ENCODE data around the gene FAM3D.
"Not testable (repeated sequence)": the region's sequence is repeated elsewhere in the genome, so short reads cannot be mapped to it uniquely, and the experiment has no call there.

Gene FAM3D

DNA sequence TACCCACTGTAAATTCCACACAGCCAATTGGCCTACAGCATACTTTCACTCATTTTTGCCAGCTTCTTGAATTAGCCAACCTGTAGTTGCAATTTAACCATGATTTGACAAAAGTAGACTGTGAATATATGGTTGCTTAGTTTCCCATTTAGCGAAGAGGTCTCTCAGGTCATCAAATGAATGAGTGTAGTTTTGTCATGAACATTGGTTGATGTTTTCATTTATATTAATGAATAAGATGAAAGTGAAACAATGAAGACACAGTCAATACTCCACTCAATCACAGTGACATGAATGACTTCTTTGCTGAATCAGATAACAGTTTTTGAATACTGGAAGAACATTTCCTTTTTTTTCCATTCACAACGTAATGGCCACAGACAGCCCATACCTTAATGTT lies 15.3 kb upstream of the FAM3D start:
- no peak for DNase-seq

DNA sequence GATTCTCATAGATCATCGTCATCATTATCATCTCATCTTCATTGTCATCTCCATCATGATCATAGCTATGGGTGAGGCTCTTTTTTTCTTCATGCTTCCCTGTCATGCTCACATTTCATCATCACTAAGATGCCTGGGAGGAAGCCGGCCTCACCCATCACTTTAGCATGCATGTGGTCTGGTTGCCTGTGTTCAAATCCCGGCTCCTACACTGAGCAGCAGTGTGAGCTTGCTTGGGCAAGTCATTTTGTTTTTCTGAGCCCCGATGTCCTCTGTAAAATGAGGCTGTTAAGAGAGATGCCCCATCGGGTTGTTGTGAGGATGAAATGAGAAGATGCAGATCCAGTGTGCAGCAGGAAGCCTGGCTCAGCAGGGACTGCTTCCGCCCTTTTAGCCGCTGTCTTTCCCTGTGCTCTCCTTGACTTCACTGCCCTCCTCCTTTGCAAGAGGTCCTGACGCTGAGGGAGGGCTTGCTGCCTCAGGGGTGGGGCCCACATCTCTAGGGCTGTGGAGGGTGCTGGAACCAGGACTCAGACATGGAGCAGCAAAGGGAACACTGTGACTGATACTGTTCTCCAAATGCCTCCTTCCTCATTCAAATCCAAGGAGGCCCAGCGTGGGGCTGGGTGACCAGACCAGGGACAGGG lies 14.4 kb upstream of the FAM3D start:
- no peak for DNase-seq

DNA sequence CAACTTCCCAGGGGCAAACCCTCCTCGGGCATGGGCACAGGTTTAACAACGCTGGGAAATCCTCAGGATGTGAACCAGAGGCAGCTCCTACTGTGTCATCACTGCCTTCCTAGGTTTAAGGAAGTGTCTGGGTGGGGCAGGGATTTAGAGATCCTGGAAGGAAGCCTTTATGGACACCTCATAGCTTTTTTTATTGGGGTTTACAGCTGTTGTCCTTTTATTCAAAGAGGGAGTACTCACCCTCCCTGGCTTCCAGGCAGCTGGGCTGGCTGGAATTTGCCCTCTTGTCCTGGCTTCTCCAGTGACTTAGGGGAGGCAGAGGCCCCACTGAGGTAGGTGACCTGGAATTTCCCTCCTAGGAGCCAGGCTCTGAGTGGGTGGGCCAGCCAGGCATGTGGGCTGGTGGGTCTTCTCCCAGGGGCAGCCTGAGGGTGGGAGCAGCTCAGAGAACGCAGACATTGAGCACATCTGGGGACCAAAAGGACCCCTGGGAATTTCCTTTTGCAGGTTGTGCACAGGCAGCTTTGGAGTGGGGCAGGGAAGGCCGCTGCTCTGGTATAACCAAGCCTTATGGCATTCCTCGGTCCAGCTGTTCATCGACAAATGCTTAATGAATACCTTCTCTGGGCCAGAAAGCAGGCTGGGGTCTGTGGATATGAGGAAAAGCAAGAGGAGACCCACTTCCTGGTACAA lies 13.5 kb upstream of the FAM3D start:
- no peak for DNase-seq

DNA sequence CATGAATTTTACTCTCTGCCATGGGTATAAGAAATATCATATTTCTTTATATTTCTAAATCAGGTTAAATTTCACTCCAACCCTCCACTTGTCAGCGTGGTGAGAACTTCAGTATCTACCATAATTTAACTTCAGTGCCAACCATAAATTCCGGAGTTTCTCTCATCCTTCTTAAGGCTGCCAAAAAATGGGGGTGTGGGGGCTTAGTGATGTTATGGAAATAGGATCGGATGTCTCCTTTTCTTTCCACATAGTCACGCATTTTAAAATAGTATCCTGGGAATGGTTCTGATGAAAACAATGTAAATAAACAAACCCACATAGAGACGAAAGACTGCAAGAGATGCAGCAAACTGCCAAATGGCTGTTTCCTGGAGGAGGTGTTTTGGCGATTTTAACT lies 12.9 kb upstream of the FAM3D start:
- DNase-seq, result no peak

DNA sequence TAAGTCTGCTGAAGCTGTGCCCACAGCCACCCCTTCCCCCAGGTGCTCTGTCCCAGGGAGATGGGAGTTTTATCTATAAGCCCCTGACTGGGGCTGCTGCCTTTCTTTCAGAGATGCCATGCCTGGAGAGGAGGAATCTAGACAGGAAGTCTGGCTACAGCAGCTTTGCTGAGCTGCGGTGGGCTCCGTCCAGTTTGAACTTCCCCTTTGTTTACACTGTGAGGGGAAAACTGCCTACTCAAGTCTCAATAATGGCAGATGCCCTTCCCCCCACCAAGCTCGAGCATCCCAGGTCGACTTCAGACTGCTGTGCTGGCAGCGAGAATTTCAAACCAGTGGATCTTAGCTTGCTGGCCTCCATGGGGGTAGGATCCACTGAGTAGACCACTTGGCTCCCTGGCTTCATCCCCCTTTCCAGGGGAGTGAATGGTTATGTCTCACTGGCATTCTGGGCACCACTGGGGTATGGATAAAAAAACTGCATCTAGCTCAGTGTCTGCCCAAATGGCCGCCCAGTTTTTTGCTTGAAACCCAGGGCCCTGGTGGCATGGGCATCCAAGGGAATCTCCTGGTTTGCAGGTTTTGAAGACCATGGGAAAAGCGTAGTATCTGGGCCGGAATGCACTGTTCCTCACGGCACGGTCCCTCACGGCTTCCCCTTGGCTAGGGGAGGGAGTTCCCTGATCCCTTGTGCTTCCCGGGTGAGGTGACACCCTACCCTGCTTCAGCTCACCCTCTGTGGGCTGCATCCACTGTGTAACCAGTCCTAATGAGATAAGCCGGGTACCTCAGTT lies 11.8 kb upstream of the FAM3D start:
- not testable (repeated sequence) for DNase-seq

DNA sequence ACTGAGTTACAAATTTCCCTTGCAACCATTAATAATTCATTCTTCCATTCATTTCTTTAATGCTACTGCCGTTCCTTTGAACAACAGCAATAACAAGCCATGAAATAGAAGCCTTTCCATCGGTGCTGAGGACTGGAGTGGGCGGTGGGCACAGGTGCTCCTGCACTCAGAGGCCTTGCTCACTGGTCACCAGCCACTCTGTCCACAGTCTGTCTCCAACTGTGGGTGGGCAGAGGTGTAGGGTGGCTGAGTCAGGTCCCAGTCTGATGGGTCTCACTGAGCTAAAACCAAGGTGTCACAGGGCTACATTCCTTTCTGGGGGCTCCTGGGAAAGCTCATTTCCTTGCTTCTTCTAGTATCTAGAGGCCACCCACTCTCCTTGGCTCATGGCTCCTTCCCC lies 6.3 kb upstream of the FAM3D start:
- no peak for DNase-seq

DNA sequence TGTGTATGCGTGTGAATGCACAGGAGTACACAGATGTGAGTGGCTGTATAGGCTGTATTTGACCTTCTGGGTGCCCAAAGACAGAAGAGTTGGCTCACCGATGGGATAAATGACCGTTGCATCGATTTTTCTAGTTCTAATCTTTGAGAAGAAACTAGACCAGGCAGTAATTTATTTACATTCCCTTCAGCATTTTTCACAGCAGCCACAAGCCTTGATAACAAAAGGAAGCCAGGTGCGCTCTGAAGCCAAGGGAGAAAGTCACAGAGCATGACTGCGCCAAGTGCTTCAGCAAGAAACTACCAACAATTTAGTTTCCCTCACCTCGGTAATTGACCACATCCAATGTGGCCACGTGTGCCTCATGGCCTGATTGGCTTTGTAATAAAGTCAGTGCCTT lies 5.9 kb upstream of the FAM3D start:
- DNase-seq, result peak; percentile 36

DNA sequence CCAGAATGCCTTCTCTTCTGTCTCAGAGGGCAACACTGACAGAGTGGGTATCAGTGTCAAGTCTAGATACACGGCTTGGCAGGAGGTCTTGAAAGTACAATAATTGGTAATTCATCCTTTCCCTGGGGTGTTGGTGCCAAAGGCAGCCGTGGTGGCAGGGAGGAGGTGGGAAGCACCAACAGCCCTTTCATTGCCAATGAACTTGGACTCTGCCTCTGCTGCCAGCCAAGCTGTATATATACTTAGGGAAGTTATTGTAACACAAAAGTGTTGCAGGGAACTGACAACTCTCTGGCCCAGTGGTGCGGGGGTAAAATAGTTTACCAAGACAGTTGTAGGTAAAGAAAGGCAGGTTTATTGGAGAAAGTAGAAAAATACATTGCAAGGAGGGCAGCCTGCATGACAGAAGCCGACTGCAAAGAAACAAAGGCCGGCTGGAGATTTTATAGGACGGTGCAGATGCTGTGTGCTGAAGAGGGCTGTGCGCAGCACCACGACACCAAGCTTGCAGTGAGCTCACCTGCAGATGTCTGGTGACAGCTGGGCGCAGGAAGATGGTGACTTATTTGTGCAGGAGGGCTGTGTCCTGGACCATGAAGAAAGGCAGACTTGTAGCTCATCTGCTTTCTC lies 4.0 kb upstream of the FAM3D start:
- no peak for DNase-seq

DNA sequence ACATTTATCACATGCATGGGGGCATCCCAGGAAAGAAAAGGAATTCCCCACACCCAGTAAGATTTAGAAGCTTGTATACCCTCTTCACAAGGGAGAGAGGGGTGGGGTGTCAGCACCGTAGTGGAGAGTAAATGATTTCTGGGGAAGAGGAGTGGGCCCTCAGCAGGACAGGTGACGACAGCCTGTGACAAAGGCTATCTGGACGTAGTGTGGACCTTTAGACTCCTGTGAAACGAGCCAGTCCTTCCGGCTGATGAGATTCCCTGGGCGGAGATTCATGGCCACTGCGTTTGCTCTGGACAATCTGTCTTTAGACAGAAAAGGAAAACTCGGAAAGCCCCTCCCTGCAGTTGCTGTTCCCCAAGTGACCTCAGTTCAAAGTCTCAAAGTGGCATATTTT lies 1.7 kb upstream of the FAM3D start:
- DNase-seq, result no peak

DNA sequence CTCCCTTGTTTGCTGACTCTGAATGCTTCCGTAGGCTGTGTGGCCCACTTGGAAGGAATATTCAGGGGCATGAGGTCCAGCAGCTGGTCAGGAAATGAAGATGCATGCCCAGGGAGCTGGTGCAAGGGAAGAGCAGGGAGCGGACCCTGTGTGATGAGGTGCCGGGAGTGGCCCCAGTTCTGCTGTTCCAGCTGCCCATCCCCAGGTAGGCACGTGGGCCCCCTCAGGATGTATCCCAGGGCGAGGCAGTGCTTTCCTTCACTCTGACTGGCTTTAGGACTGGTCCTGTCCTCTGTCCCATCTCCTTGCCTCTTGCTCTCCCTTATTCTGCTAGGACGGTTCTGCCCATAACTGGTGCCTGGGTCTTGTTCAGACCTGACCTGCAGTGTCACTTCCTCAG lies 1.1 kb upstream of the FAM3D start:
- DNase-seq, result no peak

DNA sequence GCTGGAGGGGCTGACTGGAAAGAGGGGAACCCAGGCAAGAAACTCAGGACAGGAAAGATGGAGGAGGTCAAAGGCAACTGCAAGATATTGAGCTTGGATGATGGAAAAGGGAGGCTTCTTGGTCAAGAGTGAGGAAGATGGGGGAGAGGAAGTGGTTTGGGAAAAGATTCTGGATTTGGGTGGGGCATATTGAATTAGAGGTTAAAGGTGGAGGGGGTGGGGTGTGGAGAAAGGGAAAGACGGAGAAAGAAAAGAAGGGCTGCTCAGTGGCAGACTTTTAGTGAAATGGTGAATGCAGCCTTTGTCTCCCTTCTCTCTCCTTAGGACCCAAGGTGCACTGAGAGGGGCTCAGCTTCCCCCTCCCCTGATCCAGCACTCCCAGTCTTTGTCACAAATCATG lies 655 bp upstream of the FAM3D start:
- DNase-seq, result no peak

DNA sequence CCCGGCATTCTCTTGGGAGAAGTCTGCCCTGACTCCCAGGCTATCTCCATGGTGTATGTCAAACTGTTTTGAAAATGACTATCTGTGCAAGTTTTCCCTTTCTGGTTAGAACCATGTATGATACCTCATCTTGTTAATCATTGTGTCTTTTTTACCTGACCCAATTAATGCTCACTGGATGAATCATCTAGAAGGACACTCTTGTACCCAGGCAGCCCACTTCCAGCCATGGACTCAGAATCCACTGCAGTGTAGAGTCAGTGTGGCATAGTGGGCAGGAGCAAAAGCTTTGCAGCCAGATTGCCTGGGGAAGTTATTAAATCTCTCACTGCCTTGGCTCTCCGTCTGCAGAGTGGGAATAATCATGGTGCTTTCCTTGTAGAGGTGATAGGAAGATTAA lies 1.2 kb downstream of the FAM3D start:
- DNase-seq, result no peak

DNA sequence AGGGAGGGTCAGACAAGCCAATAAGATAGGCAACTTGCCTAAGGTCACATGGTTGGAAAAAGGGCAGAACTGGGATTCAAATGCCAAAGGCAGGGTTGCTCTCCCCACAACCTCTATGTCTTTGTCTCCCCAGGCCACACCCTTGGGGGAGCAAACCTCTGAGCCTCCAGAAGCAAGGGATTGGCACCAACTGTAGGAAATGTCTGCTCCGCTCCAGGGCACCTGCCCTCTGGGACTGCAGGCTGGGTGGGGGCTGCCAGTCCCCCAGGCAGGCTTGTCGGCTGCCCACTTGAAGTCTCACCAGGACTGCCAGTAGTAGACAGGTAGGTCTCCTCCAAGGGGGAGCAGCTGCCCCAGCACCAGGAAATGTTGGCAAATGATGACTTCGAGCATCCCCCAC lies 2.0 kb downstream of the FAM3D start:
- no peak for DNase-seq

DNA sequence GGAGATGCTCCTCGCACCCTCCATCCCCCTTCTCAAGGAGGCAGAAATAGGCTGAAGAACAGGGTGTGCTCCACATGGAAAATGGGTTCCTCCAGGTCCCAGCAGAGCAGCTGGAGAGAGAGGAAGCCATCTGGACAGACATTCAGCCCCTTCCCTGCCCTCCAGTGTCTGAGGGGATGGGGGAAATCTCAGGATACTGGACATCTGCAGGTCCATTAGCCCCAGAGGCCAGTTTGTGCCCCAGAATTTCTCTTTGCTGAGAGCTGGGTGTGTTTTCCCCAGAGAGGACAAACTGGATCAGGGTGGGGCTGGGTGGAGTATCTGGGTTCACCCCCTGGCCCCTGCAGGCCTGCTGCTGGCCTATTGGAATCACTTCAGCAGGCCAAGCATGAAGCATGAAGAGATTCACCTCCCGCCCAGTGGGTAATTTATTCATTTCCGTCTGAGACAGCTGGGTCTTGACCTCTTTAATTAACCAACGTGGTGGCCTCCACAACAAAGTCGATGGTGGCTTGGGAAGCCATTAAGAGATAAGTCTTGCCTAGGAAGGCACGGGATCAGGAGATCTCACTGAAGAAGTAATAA lies 4.6 kb downstream of the FAM3D start:
- no peak for DNase-seq

DNA sequence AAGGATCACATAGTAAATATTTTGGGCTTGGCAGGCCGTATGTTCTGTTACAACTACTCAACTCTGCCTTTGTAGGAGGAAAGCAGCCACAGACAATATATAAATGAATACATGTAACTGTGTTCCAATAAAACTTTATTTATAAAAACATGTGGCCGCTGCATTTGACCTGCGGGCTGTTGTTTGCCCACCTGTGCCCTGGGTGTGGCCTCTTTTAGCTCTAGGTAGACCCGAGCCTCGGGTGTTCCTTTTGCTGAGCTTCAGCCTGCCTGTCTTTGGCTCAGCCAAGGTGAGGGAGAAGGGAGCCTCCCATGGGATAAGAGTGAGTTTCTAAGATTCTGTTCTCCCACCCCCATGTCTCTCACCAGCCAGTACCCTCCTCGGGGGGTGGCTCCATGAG lies 5.6 kb downstream of the FAM3D start:
- no peak for DNase-seq

DNA sequence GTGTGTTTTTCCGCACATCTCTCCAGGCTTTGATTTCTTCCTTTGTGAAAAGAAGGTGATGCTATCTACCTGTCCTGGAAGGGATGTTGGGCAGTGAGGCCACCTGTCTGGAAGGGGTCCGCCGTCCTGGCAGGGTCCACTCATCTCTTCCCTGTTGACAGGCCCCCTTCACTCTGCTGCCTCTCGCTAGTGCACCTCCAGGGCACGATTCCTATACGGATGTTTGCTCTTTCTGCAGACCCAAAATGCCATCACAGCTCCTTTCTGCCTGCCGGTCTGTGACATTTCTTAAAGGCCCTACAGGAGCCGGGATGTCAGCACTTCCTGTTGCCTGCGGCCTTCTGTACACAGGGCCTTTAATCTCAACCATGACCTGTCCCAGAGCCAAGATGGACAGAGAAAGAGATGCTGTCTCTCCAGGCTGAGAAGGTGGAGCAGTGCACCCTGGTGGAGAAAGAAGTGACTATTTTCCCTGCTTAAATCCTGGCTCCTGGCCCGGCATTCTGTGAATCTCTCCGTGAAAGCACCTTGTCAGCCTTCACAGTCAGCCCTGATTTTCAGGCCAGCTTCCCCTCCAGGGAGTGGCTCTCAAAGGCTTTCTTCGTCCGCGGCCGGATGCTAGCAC lies 7.4 kb downstream of the FAM3D start:
- DNase-seq, result no peak

DNA sequence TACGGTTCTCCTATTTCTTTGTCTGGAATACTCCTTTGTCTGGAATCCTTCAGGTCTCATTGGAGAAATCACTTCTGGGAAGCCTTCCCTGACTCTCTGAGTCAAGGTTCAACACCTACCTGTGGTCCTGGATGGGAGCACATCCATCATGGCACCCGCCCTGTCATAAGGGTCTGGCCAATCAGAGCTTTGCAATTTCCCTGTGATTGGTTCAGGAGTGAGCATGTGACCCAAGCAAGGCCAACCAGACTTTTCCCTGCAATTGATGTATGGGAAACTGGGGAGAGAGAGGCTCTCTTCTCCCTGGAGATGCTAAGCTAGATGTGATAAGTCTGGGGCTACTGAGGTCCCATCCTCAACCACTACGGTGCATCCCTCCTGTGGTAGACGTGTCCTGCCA lies 8.1 kb downstream of the FAM3D start:
- DNase-seq, result no peak

DNA sequence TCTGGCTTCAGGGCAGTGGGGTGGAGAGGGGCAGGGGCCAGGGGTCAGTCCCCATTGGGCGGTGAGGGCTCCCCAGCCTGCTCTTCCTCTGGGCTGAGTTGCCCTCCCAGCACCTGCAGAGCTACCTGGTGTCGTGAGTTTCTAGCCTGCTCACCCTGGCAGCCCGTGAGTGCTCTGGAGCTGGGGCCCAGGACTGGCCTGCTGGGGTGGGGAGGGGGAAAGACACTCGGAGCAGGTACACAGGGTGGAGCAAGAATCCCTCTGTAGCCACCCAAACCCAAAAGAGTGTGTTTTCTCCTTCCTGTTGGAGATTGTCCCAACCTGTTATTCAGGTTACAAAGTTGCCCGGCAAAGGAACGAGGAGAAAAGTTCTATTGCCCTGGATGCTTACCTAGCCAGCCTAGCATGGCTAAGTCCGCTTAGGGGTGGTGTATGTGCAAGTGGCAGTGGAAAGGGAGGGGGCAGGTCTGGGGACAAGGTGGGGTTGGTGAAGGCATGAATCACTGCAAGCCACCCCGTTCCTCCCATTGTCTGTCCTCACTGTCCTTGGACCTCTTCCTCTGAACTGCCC lies 8.9 kb downstream of the FAM3D start:
- no peak for DNase-seq

DNA sequence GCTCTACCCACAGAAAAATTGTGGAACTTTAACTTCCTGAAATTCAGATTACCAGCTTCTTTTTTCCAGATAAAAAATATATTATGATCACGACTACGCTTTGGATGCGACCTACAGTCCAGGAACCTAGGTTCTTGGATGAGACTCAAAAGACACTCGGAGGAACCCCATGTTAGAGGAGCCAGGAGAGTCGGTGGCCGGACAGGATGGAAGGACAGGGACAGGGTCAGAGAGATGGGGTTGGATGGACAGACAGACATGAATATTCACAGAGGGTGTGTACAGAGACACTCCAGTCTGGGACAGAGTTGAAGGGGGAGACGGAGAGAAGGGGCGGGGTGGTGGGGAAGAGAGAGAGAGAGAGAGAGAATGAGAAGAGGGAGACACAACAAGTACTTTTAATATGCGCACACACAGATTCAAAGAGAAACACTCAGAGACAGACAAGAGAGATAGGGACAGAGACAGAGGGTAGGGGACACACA lies 9.5 kb downstream of the FAM3D start:
- no peak for DNase-seq

DNA sequence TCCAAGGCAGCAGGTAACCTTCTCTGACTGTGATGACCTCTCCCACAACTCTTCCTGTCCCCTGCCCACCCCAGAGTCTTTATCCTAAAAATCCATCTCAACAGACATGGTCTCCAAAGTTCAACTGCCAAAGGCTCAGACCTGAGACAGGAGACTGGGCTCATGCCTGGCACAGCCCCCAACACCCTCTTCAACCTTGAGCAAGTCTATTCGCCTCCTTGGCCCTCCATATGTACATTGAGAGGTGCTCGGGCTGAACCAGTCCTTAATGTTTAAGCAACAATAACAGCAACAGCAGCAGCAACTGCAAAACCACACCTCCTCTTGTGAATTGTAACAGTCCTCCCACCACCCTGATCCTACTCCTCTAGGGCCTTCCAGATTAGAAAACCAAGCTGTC lies 9.9 kb downstream of the FAM3D start:
- DNase-seq, result no peak

DNA sequence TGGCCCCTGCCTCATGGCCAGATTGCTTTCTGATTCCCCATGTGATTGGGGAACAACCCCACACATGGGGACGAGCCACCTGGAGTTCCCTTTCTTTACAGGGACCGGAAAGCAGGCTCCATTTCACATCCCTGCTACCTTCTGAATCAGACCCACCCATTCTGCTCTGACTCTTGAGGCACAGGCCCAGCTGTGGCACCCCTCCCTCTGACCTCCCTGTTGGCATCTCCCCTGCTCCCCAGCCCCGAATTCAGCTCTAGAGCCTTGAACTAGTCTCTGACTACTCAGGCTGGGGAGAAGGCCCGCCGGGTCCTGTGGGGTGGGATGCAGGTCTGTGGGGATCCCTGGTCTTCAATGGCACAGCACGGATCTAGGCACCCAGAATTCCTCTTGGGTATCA lies 12.1 kb downstream of the FAM3D start:
- DNase-seq, result no peak

DNA sequence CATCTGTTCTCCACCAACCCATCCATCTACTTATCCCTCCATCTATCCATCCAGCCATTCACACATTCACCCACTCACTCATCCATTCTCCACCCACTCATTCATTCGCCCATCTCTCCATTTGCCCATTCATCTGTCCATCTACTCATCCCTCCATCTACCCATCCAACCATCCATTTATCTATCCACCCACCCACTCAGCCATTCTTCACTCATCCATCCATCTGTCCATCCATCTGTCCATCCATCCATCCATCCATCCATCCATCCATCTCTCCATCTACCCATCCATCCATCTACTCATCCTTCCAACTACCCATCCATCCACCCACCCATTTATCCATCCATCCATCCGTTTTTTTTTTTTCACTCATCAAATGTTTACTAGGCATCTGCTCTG lies 13.9 kb downstream of the FAM3D start:
- no peak for DNase-seq
